MCF 10A (cell line): ENCODE results near the gene LRMDA. TPM values are rescaled to one million over a fixed set of nuclear protein-coding genes. Genes with fewer than 3 reads are reported as not detected.

Source experiments
- BruUV-seq: library from RNA; stranded (reverse); fragments of 400-500 nt; replicated peaks from 2 replicates; lab custom pipeline; 2021; lab: Mats Ljungman, UMichigan
- CTCF ChIA-PET: fragments of 300-600 bp; sonication (Branson Sonifier 250); formaldehyde crosslinking; extraction: SDS; loops from one replicate; lab custom pipeline; 2021; ENCODE audit warnings: antibody characterized with exemption, inconsistent platforms; lab: Yijun Ruan, JAX
- POLR2A ChIA-PET: fragments of 300-600, 350-650 bp; sonication (Branson Sonifier 250); formaldehyde crosslinking; extraction: SDS; loops from one replicate; lab custom pipeline; 2020; ENCODE audit warnings: antibody characterized with exemption, inconsistent platforms; lab: Yijun Ruan, JAX
- DNase-seq: peaks from one replicate; pipeline ENCODE4 v3.0.0-alpha.2; 2018; ENCODE audit not compliant: unreplicated experiment
- H3K27ac Mint-ChIP-seq: one replicate; pipeline ENCODE4 v1.8.0; 2022; ENCODE audit warnings: mild to moderate bottlenecking, low read depth, mixed read lengths; ENCODE audit not compliant: unreplicated experiment
- H3K27me3 Mint-ChIP-seq: one replicate; pipeline ENCODE4 v1.8.0; 2022; ENCODE audit warnings: mixed read lengths; ENCODE audit not compliant: insufficient read depth, unreplicated experiment
- H3K36me3 Mint-ChIP-seq: one replicate; pipeline ENCODE4 v1.8.0; 2022; ENCODE audit warnings: mild to moderate bottlenecking, moderate library complexity, mixed read lengths; ENCODE audit not compliant: insufficient read depth, unreplicated experiment
- H3K4me1 Mint-ChIP-seq: one replicate; pipeline ENCODE4 v1.8.0; 2022; ENCODE audit warnings: mixed read lengths; ENCODE audit not compliant: insufficient read depth, unreplicated experiment
- H3K4me3 Mint-ChIP-seq: one replicate; pipeline ENCODE4 v1.8.0; 2022; ENCODE audit warnings: mild to moderate bottlenecking, moderate library complexity, mixed read lengths; ENCODE audit not compliant: unreplicated experiment
- H3K9me3 Mint-ChIP-seq: one replicate; pipeline ENCODE4 v1.8.0; 2022; ENCODE audit warnings: mixed read lengths; ENCODE audit not compliant: unreplicated experiment
- intact Hi-C: fragments of 100-400 bp; cut with micrococcal nuclease; formaldehyde crosslinking; loops from 2 replicates; pipeline ENCODE4 v1.14.1; 2022
- total RNA-seq: library from RNA; stranded (reverse); gene quantifications from 2 replicates; pipeline ENCODE4 v1.2.3, GENCODE V29; 2022
- TF ChIP-seq, protein P1 (sequence below): fragments of 200-600 bp; IDR thresholded peaks from one replicate; pipeline ENCODE4 v1.8.0; 2022; ENCODE audit warnings: antibody characterized with exemption, mild to moderate bottlenecking; ENCODE audit not compliant: unreplicated experiment

Gene LRMDA
- total RNA-seq, 1 experiment from 2014 or later = not detected

DNA sequence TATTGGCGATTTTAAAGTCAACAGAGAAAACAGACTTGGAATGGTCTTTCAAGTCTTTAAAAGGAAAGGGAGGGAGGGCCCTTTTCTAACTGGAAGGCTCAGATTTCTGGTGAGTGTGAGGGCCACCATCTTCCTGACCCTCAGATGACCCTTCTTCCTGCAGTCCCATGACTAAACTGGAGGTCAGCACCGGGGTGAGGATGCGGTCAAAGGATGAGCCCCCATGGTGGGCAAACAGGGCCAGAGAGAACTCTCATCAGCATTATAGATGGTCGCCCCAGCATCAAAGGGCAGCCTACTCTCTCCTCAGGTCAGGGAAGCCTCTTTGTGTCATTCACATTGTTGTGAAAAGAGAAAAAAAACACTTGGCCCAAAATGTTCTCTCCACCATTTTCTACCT lies 219.2 kb downstream of the LRMDA start:
- H3K36me3 Mint-ChIP-seq = no peaks in the 10 kb centered on the region
- no peak overlapping the region for H3K27ac Mint-ChIP-seq
- intact Hi-C loops = loop anchor here (1.0 kb wide), 1 partner anchor 250 kb away; no protein-coding TSS in a partner anchor
- H3K9me3 Mint-ChIP-seq = no peaks in the 10 kb centered on the region
- H3K27me3 Mint-ChIP-seq = peaks cover 21% of the 10 kb centered on the region
- H3K4me1 Mint-ChIP-seq = peaks cover 4% of the 10 kb centered on the region
- DNase-seq = no peak
- TF ChIP-seq, protein P1, sequence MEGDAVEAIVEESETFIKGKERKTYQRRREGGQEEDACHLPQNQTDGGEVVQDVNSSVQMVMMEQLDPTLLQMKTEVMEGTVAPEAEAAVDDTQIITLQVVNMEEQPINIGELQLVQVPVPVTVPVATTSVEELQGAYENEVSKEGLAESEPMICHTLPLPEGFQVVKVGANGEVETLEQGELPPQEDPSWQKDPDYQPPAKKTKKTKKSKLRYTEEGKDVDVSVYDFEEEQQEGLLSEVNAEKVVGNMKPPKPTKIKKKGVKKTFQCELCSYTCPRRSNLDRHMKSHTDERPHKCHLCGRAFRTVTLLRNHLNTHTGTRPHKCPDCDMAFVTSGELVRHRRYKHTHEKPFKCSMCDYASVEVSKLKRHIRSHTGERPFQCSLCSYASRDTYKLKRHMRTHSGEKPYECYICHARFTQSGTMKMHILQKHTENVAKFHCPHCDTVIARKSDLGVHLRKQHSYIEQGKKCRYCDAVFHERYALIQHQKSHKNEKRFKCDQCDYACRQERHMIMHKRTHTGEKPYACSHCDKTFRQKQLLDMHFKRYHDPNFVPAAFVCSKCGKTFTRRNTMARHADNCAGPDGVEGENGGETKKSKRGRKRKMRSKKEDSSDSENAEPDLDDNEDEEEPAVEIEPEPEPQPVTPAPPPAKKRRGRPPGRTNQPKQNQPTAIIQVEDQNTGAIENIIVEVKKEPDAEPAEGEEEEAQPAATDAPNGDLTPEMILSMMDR = no peak
- no TSS peak for BruUV-seq
- CTCF ChIA-PET = interaction anchor here (0.6 to 1.3 kb wide), 3 partner anchors 14 to 254 kb away, joined by 3 to 4 read pairs (median 3); no protein-coding TSS in a partner anchor
- POLR2A ChIA-PET = no interaction called here
- no peak overlapping the region for H3K4me3 Mint-ChIP-seq

DNA sequence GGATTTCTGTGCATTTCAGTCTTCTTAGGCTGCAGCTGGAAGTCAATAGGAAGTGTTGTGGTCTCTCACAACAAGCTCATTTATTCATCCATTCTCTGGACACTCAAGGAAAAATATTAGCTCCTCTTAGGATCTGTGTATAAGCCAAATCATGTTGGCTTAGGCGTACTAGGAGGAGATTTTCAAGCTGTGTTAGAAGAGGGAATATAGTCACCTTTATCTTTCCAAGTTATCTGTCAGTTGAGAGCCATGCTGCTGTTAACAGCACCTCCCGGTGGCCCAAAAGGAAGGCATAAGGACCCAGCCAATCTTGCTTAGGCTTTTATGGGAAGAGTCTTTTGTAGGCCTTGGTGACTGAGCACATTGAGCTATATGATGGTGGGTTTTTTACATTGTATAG lies 220.0 kb downstream of the LRMDA start:
- peaks cover 4% of the 10 kb centered on the region for H3K4me1 Mint-ChIP-seq
- intact Hi-C loops = loop anchor here (1.0 kb wide), 1 partner anchor 251 kb away; no protein-coding TSS in a partner anchor
- H3K4me3 Mint-ChIP-seq = no peak overlapping the region
- peak; percentile 31 for DNase-seq
- CTCF ChIA-PET = interaction anchor here (0.6 to 1.3 kb wide), 6 partner anchors 15 to 373 kb away, joined by 3 to 4 read pairs (median 3); no protein-coding TSS in a partner anchor
- H3K36me3 Mint-ChIP-seq = no peaks in the 10 kb centered on the region
- POLR2A ChIA-PET = no interaction called here
- TF ChIP-seq, protein P1 = no peak
- no peaks in the 10 kb centered on the region for H3K9me3 Mint-ChIP-seq
- H3K27ac Mint-ChIP-seq = no peak overlapping the region
- BruUV-seq = no TSS peak
- H3K27me3 Mint-ChIP-seq = peaks cover 13% of the 10 kb centered on the region

DNA sequence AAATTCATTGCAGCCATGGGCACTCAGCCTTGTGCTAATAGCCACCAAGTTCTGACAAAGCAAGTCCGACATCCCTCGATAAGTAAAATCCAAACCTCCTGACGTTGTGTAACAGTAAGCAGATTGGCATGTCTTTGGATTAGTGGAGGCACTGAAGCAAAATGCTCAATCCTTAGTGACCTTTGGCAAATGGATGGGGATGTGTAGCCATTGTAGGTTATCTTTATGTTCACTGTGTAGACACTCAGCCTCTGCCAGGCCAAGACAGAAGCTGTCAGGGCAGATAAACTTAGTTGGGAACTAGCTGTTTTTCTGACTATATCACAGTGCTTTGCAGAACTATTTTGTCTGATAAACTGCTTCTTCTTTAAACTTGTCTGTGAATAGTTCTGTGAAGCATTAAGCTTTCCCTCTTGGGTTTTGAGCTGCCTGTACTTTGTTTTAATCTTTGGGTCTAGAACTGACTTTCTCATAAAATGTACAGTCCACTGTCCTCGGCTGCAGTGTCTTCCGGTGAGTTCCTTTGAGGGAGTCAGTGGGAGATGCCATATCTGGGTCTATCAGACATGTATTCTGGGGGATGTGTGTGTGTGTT lies 220.8 kb downstream of the LRMDA start:
- Mint-ChIP-seq H3K9me3 (no peaks in the 10 kb centered on the region), H3K27me3 (peaks cover 12% of the 10 kb centered on the region), H3K27ac (no peak overlapping the region), H3K4me3 (no peak overlapping the region), H3K36me3 (no peaks in the 10 kb centered on the region), H3K4me1 (peaks cover 4% of the 10 kb centered on the region)
- POLR2A ChIA-PET = no interaction called here
- no peak for DNase-seq
- intact Hi-C loops = no loop called here
- no TSS peak for BruUV-seq
- CTCF ChIA-PET = interaction anchor here (0.7 to 1.3 kb wide), 3 partner anchors 16 to 33 kb away, joined by 3 to 4 read pairs (median 3); no protein-coding TSS in a partner anchor
- TF ChIP-seq, protein P1 = no peak

DNA sequence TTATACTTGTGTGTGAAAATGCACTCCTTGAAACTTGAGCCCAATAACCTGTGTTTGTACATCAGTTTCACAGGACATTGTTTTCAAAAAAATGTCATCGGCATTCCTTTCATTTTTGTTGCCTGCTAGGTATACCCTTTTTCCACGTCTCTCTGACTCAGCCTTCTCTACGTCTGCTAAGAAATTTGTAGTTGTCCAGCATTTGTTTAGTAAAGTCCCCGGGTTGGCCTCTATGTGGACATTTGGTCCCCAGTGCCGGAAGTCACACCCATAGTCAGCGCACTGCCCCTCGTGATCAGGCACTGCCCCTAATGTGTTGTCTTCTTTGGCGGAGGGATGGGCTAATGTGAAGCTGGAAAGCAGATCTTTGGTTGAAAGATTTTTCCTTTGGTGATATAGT lies 222.3 kb downstream of the LRMDA start:
- BruUV-seq = no TSS peak
- TF ChIP-seq, protein P1 = no peak
- no peak for DNase-seq
- Mint-ChIP-seq H3K27ac (no peak overlapping the region), H3K27me3 (peaks cover 15% of the 10 kb centered on the region), H3K36me3 (no peaks in the 10 kb centered on the region), H3K4me1 (peaks cover 4% of the 10 kb centered on the region), H3K9me3 (no peaks in the 10 kb centered on the region), H3K4me3 (no peak overlapping the region)
- ChIA-PET CTCF (interaction anchor here (0.7 kb wide), 1 partner anchor 267 kb away, joined by 3 read pairs; no protein-coding TSS in a partner anchor), POLR2A (no interaction called here)
- intact Hi-C loops = no loop called here
